Psoas muscle (tissue), 8 donors: ENCODE results near the gene TOM1. TPM values are rescaled to one million over a fixed set of nuclear protein-coding genes. Genes with fewer than 3 reads are reported as not detected.

Experiments used
- ATAC-seq, 4 donors: fragments of 200-7000 bp; cut with Tn5 transposase; one replicate each; pipeline ENCODE4 v1.9.1; 2020; ENCODE audit warnings: moderate library complexity in 3 of 4, mild to moderate bottlenecking in 2 of 4
- DNase-seq, 2 donors: peaks; one replicate each; pipeline ENCODE4 v3.0.0-alpha.2; 2020
- H3K27ac ChIP-seq: fragments of 200-600 bp; one replicate; pipeline ENCODE4 v1.8.0; 2022
- H3K27me3 ChIP-seq, 3 donors: fragments of 200-600 bp in 1 of 3; one replicate each; pipeline versions ENCODE4 v1.6.1 to v1.8.0; 2013 to 2022; ENCODE audit warnings: low read length in 2 of 3, mild to moderate bottlenecking in 2 of 3, moderate library complexity in 1 of 3; ENCODE audit not compliant: insufficient read depth in 3 of 3
- H3K36me3 ChIP-seq, 2 donors: fragments of 200-600 bp in 1 of 2; one replicate each; pipeline versions ENCODE4 v1.6.1 to v1.8.0; 2013 to 2022; ENCODE audit warnings: low read depth in 1 of 2, mild to moderate bottlenecking in 1 of 2, moderate library complexity in 1 of 2; ENCODE audit not compliant: insufficient read depth in 1 of 2
- H3K4me1 ChIP-seq: fragments of 200-600 bp; one replicate; pipeline ENCODE4 v1.8.0; 2022
- H3K4me3 ChIP-seq: fragments of 200-600 bp; one replicate; pipeline ENCODE4 v1.8.0; 2022; ENCODE audit warnings: mild to moderate bottlenecking
- H3K9me3 ChIP-seq: fragments of 200-600 bp; one replicate; pipeline ENCODE4 v1.8.0; 2022
- CTCF ChIP-seq: fragments of 200-600 bp; IDR thresholded peaks from one replicate; pipeline ENCODE4 v1.8.0; 2022; ENCODE audit warnings: antibody characterized with exemption
- WGBS, 3 donors: extraction: QIAGEN DNeasy Blood & Tissue Kit; methylation state at CpG; one replicate each; pipeline versions ENCODE4 v1.1.6 to v1.1.7; 2013; 5-methylcytosine and 5-hydroxymethylcytosine counted together
- intact Hi-C, 2 donors: fragments of 100-400 bp; cut with DNase I; formaldehyde crosslinking; loops; one replicate each; pipeline versions ENCODE4 v1.11.0 to v1.14.2; 2022
- polyA plus RNA-seq, 3 donors: library from polyadenylated mRNA; stranded (reverse); fragments of 200-250 nt; gene quantifications; one replicate each; pipeline ENCODE4 v1.2.3, GENCODE V29; 2013
- total RNA-seq, 4 donors: library from RNA; stranded (reverse); fragmentation: NEBNext Ultra II Directional in 2 of 4; extraction: Animal tissue kit (Norgen Biotek cat#: 25700) in 2 of 4; gene quantifications; one replicate each; pipeline versions ENCODE4 v1.2.1 to v1.2.4, GENCODE V29; 2021 to 2023
- donor health status: healthy with polysubstance abuse.
- donor health status: DM: no; HTN: no; CAD: no; lungs with moderate emphysema.
- donor health status: Bipolar disorder and iron deficiency.
- donor health status: healthy.
- donor health status: DM: yes; HTN: yes; CAD: no.
- donor health status: DM: no; HTN: no; CAD: no.
- donor health status: DM: no; HTN: no; CAD: no.
- donor health status: DM: yes; HTN: yes; CAD: no.

The TOM1 gene
- total and polyA plus RNA-seq, 7 donors, result 69.7 to 187 (median 116) TPM

GRCh38 chr22:35344956-35345690 lies 45.4 kb downstream of the TOM1 start:
- no peak for TF ChIP-seq CTCF
- DNase-seq (no peak), ATAC-seq (no peak)
- Histone ChIP-seq H3K27me3 (no peaks in the 10 kb centered on the region), H3K36me3 (peaks cover 9 to 74% of the 10 kb centered on the region in 2 donors), H3K9me3 (no peaks in the 10 kb centered on the region), H3K27ac (no peak overlapping the region), H3K4me3 (no peak overlapping the region), H3K4me1 (peaks cover 8% of the 10 kb centered on the region)
- intact Hi-C loops, result no loop called here
- 89 to 92% (median 91%) methylated on average over 14 of the region's 14 CpGs for WGBS, 3 donors

- no peak for DNase-seq
- TF ChIP-seq CTCF, result no peak
- H3K27ac ChIP-seq, result no peak overlapping the region
- peaks cover 9 to 65% of the 10 kb centered on the region in 2 donors for H3K36me3 ChIP-seq
- no peaks in the 10 kb centered on the region for H3K9me3 ChIP-seq
- H3K4me1 ChIP-seq, result peaks cover 14% of the 10 kb centered on the region
- WGBS, 3 donors, result 94% methylated on average over 11 of the region's 11 CpGs
- no peaks in the 10 kb centered on the region for H3K27me3 ChIP-seq
- H3K4me3 ChIP-seq, result no peak overlapping the region
- intact Hi-C loops, result no loop called here
- ATAC-seq, result no peak
Observed at GRCh38 chr22:35345808-35346505, 46.3 kb downstream of the TOM1 start.

GRCh38 chr22:35346596-35347220 lies 47.0 kb downstream of the TOM1 start:
- intact Hi-C loops, result no loop called here
- no peak for ATAC-seq
- no peak for TF ChIP-seq CTCF

GRCh38 chr22:35347462-35347861 lies 47.8 kb downstream of the TOM1 start:
- Histone ChIP-seq H3K4me3 (no peak overlapping the region), H3K27me3 (no peaks in the 10 kb centered on the region), H3K36me3 (peaks cover 9 to 50% of the 10 kb centered on the region in 2 donors), H3K4me1 (peaks cover 16% of the 10 kb centered on the region), H3K9me3 (no peaks in the 10 kb centered on the region), H3K27ac (no peak overlapping the region)
- TF ChIP-seq CTCF, result no peak
- ATAC-seq (no peak), DNase-seq (no peak)
- intact Hi-C loops, result no loop called here
- WGBS, 3 donors, result 82 to 85% (median 83%) methylated on average over 10 of the region's 10 CpGs

More at GRCh38 chr22:35346596-35347220, 47.0 kb downstream of the TOM1 start:
- no peak overlapping the region for H3K27ac ChIP-seq
- no peaks in the 10 kb centered on the region for H3K27me3 ChIP-seq
- H3K9me3 ChIP-seq, result no peaks in the 10 kb centered on the region
- H3K4me1 ChIP-seq, result peaks cover 14% of the 10 kb centered on the region
- 80 to 87% (median 83%) methylated on average over 18 to 19 of the region's 19 CpGs for WGBS, 3 donors
- no peak for DNase-seq
- peaks cover 9 to 58% of the 10 kb centered on the region in 2 donors for H3K36me3 ChIP-seq
- no peak overlapping the region for H3K4me3 ChIP-seq
